GM12878 (cell line): ENCODE measurements around the gene MESP2.

Experiments used
- CEBPB ChIP-seq, 2 experiments: fragments of 150-350 bp in 1 of 2; IDR thresholded peaks; 2 replicates each; pipeline ENCODE4 v1.6.1; 2012 to 2014; ENCODE audit warnings: low read depth in 2 of 2, low read length in 2 of 2, borderline replicate concordance in 1 of 2, inconsistent platforms in 1 of 2
- EGR1 ChIP-seq, 2 experiments: IDR thresholded peaks; 1 replicate in 1 of 2; 2 replicates in 1 of 2; pipeline ENCODE4 v1.6.1; 2011 to 2012; ENCODE audit warnings: low read depth in 2 of 2, low read length in 2 of 2, borderline replicate concordance in 1 of 2, mild to moderate bottlenecking in 1 of 2, moderate library complexity in 1 of 2
- GATAD2B ChIP-seq: fragments of 450-650 bp; conservative IDR thresholded peaks from 2 replicates; pipeline ENCODE4 v1.6.1; 2017; ENCODE audit warnings: low read depth, mild to moderate bottlenecking, moderate library complexity
- NR2C2 ChIP-seq: IDR thresholded peaks from 2 replicates; pipeline ENCODE4 v1.6.1; 2011; ENCODE audit warnings: borderline replicate concordance, low read depth; ENCODE audit not compliant: control insufficient read depth, insufficient read length
- POLR2A ChIP-seq: IDR thresholded peaks from 2 replicates; pipeline ENCODE4 v1.6.1; 2011; ENCODE audit warnings: low read depth, mild to moderate bottlenecking, low read length
- SMARCA5 ChIP-seq: fragments of 450-650 bp; IDR thresholded peaks from 2 replicates; pipeline ENCODE4 v1.6.1; 2017; ENCODE audit warnings: mild to moderate bottlenecking
- TF ChIP-seq, protein P1 (sequence below): IDR thresholded peaks from 2 replicates; pipeline ENCODE4 v1.6.1; 2011; ENCODE audit warnings: low read depth, low read length, improper control_type of control experiment, borderline replicate concordance
- TF ChIP-seq, protein P2 (sequence below): IDR thresholded peaks from 2 replicates; pipeline ENCODE4 v1.6.1; 2012; ENCODE audit warnings: low read depth, low read length, improper control_type of control experiment
- TF ChIP-seq, protein P3 (sequence below): IDR thresholded peaks from 2 replicates; pipeline ENCODE4 v1.6.1; 2012; ENCODE audit warnings: low read depth, low read length, improper control_type of control experiment
- TF ChIP-seq, protein P4 (sequence below), 3 experiments: IDR thresholded peaks in 2 of 3; conservative IDR thresholded peaks in 1 of 3; 2 replicates each; pipeline ENCODE4 v1.5.1; 2011; ENCODE audit warnings: low read depth in 3 of 3, low read length in 3 of 3, mild to moderate bottlenecking in 3 of 3, control low read depth in 2 of 3, moderate library complexity in 2 of 3, inconsistent platforms in 1 of 3, mixed read lengths in 1 of 3; ENCODE audit not compliant: control insufficient read depth in 2 of 3, insufficient read depth in 1 of 3; ENCODE audit errors: extremely low read depth in 1 of 3

DNA sequence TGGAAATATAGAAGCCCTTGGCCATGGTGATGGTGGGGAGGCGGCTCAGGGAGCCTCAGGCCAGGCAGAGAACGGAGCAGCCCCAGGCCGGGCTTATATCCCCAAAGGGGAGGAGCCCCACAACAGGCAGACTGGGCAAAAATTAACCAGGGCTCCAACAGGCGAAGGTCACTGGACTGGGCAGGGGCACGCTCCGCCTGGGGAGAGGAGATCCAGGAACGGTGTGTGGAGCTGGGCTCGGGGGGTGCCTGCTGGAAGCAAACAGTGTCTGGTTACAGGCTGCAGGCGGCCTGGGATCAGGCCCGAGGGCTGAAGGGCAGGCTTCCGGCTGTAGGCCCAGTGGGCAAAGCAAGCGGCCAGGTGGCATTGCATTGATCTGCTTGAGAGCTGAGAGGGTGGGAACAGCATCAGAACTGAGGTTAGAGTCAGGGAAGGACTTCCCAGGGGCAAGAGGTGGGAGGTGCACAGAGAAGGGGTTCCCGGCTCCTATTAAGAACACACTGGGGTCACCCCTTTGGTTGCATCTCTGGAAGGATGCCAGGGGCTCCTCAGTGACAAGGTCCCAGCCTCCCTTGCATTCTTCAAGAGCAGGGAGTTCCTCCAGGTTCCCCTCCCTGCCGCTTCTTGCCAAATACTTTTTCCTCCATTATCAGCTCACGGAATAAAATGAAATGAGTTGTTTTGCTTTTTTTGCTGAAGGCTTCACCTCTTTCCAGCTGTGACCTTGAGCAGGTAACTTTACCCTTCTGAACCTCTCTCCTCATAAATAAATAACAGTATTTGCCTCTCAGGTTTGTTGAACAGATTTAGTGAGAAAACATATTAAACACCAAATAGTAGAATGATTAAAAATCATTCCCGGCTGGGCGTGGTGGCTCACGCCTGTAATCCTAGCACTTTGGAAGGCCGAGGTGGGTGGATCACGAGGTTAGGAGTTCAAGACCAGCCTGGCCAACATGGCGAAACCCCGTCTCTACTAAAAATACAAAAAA lies 30.7 kb downstream of the MESP2 start:
- TF ChIP-seq GATAD2B = no peak
- TF ChIP-seq, protein P1, sequence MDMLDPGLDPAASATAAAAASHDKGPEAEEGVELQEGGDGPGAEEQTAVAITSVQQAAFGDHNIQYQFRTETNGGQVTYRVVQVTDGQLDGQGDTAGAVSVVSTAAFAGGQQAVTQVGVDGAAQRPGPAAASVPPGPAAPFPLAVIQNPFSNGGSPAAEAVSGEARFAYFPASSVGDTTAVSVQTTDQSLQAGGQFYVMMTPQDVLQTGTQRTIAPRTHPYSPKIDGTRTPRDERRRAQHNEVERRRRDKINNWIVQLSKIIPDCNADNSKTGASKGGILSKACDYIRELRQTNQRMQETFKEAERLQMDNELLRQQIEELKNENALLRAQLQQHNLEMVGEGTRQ = no peak
- TF ChIP-seq, protein P2, sequence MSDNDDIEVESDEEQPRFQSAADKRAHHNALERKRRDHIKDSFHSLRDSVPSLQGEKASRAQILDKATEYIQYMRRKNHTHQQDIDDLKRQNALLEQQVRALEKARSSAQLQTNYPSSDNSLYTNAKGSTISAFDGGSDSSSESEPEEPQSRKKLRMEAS = no peak
- no peak for TF ChIP-seq CEBPB (IDR thresholded peaks at IDR 0.05; ENCODE audit: borderline replicate concordance in 1 of 2, low read depth in 2 of 2, low read length in 2 of 2)
- no peak for TF ChIP-seq NR2C2
- TF ChIP-seq EGR1 (IDR thresholded peaks at IDR 0.05; ENCODE audit: borderline replicate concordance in 1 of 2, low read depth in 2 of 2, low read length in 2 of 2) = no peak
- TF ChIP-seq, protein P3, sequence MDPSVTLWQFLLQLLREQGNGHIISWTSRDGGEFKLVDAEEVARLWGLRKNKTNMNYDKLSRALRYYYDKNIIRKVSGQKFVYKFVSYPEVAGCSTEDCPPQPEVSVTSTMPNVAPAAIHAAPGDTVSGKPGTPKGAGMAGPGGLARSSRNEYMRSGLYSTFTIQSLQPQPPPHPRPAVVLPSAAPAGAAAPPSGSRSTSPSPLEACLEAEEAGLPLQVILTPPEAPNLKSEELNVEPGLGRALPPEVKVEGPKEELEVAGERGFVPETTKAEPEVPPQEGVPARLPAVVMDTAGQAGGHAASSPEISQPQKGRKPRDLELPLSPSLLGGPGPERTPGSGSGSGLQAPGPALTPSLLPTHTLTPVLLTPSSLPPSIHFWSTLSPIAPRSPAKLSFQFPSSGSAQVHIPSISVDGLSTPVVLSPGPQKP = no peak
- TF ChIP-seq POLR2A = no peak
- TF ChIP-seq, protein P4, sequence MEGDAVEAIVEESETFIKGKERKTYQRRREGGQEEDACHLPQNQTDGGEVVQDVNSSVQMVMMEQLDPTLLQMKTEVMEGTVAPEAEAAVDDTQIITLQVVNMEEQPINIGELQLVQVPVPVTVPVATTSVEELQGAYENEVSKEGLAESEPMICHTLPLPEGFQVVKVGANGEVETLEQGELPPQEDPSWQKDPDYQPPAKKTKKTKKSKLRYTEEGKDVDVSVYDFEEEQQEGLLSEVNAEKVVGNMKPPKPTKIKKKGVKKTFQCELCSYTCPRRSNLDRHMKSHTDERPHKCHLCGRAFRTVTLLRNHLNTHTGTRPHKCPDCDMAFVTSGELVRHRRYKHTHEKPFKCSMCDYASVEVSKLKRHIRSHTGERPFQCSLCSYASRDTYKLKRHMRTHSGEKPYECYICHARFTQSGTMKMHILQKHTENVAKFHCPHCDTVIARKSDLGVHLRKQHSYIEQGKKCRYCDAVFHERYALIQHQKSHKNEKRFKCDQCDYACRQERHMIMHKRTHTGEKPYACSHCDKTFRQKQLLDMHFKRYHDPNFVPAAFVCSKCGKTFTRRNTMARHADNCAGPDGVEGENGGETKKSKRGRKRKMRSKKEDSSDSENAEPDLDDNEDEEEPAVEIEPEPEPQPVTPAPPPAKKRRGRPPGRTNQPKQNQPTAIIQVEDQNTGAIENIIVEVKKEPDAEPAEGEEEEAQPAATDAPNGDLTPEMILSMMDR (IDR thresholded peaks at IDR 0.05 in 2 of 3, conservative IDR thresholded peaks at IDR 0.05 in 1 of 3; ENCODE audit: control insufficient read depth in 2 of 3, extremely low read depth in 1 of 3, insufficient read depth in 1 of 3, low read depth in 3 of 3, low read length in 3 of 3) = no peak
- TF ChIP-seq SMARCA5 = no peak
